8988T (cell line): Measurements from ENCODE around the gene FPR2.
A peak's percentile ranks its signal among the peaks of the same experiment; 100 is the strongest.
"Not testable (repeated sequence)": the region's sequence is repeated elsewhere in the genome, so short reads cannot be mapped to it uniquely, and the experiment has no call there.

Experiments used
- DNase-seq: peaks from one replicate; pipeline ENCODE4 v3.0.0; 2011

The FPR2 gene

DNA sequence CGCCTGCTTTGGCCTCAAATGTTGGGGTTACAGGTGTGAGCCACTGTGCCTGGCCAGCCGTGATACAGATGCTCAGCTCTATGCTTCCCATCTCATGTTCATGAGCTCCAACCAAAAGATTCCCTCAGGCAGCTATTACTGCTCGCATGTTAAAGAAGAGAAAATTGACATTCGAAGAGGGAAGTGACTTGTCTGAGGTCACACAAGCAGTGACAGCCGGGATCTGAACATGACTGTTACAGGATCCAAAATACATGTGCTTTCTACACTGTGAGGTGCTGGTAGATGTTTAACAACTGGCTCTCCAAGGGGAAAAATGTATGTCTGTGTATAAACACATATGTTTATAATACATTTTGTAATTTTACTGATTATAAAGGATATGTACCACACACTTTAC lies 20.6 kb upstream of the FPR2 start:
- no peak for DNase-seq

DNA sequence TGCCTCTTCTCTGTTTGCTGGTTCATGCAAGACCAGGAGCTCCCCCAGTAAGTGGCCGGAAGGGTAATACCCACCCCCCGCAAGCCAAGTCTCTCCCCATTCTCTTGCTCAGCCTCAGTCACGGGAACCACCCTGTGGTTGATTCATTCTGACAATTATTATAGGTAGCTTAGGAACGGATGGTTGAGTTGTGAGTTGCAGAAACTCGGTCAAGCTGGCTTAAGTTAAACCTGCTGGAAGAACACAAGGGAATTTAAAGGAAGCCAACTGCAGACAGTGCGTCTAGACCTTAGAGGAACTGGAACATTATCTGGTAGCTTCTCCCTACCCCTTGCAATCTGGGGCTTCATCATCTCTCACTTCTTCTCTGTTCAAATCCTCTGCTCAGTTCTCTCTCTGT lies 18.2 kb upstream of the FPR2 start:
- DNase-seq, result no peak

DNA sequence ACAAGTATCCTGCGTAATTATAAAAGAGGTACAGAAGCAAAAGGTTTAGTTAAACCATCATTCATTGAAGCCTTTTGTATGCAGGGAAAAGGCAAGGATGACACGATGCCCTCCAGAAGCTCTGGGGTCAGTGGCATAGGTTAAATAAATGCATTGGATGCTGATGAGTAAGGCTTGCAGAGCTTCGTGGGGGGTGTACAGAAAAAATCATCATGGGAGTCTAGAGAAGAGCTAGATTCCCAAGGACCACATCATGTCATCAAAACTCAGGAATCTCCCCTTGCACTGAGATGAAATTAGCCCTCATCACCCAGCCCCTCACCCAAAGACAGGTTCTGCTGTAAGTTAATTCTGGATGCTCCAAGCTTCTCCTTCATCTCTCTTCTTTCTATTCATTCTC lies 17.6 kb upstream of the FPR2 start:
- no peak for DNase-seq

DNA sequence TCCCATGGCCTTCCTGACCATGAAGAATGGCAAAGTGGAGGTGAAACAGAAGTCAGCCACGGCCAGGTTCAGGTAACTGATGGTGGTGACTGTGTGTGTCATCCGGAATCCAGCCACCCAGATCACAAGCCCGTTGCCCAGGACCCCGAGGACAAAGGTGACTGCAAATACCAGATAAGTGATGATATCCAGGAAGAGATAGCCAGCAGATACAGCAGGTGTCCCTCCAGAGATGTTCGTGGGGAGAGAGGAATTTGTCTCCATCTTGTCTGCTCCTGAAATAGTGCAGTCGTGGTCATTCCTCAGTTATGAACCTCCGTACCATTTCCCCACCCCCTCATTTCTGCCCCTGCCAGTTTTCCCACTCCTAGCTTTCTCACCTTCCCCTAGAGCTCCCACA lies 14.2 kb upstream of the FPR2 start:
- DNase-seq, result no peak

DNA sequence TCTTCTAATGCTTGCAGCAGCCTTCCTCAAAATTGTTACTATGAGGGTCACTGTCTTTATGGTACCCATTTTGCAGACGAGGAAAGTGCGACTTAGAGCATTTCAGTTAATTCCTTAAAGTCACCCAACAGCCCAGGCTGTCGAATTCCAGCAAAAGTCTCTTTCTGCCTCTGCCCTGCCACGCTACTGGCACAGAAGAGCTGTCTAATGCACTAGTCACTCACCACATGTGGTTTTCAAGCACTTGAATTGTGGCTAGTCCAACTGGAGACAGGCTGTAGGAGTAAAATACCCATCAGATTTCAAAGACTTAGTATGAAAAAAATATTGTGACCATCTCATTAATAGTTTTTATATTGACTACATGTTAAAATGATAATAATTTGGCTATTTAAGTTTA lies 11.0 kb upstream of the FPR2 start:
- no peak for DNase-seq

DNA sequence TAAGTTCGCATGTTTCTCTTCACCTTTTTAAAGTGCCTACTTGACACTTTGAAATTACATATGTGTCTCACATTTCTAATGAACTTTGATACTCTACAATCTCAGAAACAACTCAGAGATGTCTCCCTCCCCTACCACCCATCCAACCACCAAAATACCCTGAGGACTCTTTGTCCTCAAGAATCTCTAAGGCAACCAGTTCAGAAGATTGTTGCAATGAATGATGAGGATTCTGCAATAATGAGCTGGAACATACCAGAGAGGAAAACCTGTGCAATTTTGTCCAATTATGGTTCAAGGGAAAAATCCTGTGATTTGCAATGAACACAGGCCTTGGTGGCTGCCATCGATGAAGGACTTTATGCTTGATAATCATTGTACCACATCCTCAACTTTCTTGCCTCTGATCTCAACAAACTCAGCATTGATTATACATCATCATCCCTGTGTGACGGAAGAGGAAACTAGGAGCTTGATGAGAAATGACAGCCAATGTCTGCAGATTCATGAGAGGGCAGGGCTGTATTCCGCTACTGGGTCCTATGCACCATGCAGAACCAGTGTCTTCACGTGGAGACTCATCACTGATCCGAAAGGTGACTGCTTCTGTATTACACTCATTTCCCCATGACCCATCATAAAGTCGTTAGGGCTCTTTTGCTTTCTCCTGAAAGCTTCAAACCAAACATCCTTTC lies 10.4 kb upstream of the FPR2 start:
- no peak for DNase-seq

DNA sequence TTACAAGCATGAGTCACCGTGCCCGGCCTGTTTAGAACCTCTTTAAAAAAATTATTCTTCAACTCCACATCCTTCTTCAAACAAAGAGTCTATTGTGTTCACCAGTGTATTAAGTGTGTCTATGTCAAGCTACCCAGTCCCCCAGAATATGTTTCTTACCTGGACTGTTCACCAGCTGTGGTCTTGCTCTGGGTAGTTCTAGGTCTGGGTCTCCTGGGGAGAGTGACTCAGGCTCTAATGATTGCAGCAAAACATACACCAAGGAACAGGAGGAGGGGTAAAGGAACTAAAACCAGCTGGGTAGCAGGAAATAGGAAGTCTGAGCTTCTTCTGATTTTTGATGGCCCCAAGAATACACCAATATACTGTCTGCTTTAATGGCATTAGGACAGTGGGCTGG lies 9.3 kb upstream of the FPR2 start, which contains the start of gene FPR1:
Gene FPR1, minus strand, starts transcription at position 224 of the 400 bp plus-strand sequence. CDS start 4,884 bp downstream, outside the sequence.
- DNase-seq, result no peak

DNA sequence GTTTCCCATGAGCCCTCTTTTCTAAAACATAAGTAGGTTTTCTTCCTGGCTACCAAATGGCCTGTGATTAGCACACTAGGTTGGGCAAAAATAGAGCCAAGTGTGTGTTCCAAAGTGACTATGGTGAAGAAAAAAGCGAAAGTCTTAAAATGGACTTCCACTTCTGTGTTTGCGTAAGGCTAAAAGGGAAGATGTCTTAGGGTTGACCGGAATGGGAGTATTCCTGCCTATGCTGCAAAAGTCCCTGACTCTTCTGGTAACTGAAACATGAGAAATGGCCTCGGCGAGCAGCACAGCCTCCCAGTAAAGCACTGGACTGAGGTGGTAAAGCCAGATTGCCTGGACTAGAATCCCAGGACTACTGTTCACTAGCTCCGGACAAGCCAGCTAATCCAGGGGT lies 6.9 kb upstream of the FPR2 start:
- DNase-seq, result no peak

DNA sequence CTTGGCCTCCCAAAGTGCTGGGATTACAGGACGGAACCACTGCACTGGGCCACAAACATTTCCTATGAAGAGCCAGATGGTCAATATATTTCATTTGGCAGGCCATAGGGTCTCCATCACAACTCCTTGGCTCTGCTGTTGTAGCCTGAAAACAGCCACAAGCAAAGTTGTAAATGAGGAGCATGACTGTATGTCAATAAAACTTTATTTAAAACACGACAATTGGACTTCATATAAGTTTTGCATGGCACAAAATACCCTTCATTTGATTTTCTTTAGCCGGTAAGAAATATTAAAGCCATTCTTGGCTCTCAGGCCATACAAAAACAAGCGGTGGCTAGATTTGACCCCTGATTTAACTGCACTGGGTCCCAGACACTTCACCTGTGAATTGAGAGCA lies 6.2 kb upstream of the FPR2 start:
- DNase-seq, result no peak

DNA sequence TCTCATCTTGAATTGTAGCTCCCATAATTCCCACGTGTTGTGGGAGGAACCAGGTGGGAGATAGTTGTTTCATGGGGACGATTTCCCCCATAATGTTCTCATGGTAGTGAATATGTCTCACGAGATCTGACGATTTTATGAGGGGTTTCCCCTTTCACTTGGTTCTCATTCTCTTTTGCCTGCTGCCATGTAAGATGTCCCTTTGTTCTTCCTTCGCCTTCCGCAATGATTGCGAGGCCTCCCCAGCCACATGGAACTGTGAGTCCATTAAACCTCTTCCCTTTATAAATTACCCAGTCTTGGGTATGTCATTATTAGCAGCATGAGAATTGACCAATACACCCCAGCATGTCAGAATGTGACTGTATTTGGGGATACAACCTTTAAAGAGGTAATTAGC lies 5.4 kb upstream of the FPR2 start:
- DNase-seq, result no peak

DNA sequence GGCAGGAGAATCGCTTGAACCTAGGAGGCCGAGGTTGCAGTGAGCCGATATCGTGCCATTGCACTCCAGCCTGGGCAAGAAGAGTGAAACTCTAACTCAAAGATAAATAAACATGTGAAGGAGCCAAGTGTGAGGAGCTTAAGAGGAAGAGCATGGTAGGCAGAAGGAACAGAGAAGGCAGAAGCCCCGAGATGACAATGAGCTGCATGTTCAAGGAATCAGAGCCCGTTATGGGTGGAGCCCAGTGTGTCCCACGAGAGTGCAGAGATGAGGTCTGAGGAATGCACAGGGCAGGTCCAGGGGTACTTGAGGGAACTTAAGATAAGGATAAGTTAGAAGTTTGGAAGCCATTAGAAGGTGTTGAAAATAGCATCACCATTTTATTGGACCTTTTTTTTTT lies 716 bp downstream of the FPR2 start:
- DNase-seq, result no peak

DNA sequence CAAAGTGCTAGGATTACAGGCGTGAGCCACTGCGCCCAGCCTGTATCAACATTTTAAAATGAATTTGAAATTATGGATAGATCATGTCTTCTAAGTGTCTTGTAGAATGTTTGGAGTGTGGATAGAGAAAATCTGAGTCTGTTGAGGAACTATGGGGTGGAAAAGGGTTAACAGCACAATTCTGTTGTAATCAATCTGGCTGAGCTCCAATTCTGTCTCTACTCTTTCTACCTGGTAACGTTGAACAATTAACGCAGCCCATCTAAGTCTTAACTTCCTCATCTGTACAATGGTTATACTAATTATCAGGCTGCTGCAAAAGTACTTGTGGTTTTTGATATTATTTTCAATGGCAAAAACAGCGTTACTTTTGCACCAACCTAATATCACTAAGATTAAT lies 4.1 kb downstream of the FPR2 start:
- DNase-seq, result no peak

DNA sequence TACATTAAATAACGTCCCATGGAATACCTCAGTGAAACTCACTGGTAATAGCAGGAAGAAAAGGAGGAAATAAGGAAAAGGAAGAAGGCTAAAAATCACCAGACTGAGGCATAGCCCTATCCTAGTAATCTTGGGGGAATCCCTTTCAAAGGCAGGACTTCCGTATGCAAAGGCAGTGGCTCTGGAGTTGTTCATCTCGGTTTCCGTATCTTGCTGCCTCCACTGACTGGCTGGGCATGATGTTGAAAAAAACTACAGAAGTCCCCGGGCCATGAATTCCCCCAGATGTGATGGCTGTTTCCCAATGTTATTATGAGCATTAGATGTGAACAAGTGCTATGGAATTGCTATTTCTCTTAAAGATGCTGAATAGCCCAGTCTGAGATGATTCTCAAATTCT lies 5.5 kb downstream of the FPR2 start:
- DNase-seq, result no peak

DNA sequence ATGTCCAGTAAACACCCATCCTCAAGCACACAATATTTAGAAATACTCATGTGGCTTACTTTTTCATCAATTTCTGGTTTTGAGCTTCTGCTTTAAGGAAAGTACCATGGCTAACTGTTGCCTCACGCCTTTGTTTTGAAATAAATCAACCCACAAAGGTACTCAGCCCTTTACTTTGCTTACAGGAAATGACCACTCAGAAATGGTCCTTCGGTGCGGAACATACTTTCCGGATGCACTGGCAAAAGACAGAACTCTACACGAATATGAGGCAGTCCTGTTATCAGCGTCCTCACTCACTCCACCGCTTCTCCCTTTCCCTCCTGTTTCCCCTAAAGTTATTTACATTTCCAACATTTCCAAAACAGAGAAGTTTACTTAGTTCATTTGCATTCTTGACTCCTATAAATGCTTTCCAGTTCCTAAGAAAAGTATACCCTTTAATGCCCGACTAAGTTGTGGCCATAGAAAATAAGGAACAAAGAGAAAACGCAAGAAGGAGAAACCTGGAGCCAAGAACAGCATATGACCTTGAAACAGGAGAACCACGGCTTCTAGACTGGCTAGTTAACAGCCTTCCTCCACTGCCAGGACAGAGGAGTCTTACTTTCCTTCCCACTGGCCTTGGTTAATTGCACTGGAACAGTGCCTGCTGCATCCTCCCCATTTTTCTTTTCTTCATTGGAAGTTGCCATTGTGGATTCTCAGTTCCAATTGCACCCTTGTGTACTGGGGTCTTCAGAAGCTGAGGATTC lies 10.6 kb downstream of the FPR2 start:
- no peak for DNase-seq

DNA sequence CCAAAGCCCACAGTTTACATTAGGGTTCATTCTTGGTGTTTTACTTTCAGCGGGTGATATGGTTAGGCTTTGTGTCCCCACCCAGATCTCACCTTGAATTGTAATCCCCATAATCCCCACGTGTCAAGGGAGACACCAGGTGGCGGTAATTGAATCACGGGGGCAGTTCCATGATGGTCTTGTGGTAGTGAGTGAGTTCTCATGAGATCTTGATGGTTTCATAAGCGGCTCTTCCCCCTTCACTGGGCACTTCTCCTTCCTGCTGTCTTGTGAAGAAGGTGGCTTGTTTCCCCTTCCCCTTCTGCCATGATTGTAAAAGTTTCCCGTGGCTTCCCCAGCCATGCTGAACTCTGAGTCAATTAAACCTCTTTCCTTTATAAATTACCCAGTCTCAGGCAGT lies 12.0 kb downstream of the FPR2 start:
- no peak for DNase-seq

DNA sequence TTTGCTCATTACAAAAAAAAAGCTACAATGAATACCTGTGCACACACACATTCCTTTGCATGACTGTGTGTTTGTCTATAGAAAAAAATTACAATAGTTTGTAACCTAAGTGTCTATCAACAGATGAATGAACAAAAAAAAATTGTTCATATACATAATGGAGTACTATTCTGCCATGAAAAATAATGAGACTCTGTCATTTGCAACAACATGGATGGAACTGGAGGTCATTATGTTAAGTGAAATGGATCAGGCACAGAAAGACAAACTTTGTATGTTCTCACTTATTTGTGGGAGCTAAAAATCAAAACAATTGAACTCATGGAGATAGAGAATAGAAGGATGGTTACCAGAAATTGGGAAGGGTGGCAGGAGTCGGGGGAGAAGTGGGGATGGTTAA lies 15.6 kb downstream of the FPR2 start:
- DNase-seq, result not testable (repeated sequence)

DNA sequence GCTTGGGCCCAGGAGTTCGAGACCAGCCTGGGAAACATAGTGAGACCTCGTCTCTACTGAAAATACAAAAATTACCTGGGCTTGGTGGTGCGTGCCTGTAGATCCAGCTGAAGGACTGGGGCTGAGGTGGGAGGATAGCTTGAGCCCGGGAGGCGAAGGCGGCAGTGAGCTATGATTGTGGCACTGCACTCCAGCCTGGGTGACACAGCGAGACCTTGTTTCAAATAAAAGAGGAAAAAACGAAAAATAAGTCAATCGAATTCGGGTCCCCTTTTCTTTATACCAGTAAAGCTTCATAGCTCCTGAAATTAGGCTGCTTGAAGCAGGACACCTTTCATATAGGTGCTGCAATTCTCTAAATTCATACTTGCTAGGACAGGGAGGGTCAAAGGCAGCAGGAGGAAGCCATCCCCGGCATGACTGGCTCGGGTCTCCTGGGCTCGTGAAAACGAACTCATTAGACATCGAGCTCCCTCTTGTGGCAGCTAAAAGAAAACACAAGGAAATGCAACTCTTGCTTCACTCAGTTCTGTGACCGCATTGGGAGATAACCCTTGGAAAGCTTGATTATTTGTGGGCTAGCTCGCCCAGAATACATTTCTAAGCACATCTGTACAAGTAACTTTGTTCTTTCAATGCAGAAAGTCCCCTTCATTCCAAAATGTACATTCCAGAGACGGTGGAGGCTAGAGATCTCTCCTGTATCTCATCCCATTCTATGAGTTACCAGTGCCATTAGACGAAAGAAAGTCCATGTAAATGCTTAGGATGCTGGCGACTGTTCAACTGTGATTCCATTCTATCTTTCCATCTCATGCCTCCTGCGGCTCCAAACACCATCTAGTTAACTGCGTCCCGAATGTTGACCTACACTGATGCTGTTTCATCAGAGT lies 16.8 kb downstream of the FPR2 start:
- DNase-seq, result peak; percentile 8

DNA sequence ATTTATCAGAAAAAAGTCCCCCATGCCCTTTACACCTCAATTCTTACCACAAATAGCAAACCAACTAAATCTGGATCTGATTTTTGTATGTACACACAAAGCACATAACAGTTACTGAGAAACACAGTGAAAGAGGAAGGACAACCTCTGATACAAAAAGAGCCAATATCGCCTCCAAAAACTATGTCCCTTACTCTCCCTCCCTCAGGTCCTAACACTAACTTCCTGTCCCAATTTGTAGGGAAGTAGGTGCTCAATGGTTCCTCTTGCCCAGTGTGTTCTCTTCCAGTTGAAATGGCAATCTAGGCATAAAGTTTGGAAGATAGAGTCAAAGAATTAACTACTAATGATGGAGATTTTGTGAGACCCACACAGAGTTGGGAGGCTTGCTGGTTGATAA lies 18.2 kb downstream of the FPR2 start:
- no peak for DNase-seq

DNA sequence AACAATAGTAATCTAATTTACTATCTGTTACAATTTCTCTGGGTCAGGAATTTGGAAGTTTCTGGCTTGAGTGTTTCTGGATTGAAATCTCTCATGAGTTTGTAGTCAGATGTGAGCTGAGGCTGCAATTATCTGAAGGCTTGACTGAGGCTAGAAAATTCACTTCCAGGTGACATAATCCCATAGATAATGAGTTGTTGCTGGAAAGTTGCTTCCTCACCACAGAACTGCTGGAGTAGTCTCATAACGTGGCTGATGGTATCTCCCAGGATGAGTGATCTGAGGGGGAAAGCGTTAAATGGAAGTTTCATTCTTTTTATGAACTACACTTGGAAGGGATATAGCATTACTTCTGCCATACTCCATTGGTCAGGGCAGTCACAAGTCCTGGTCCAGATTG lies 18.7 kb downstream of the FPR2 start:
- no peak for DNase-seq

DNA sequence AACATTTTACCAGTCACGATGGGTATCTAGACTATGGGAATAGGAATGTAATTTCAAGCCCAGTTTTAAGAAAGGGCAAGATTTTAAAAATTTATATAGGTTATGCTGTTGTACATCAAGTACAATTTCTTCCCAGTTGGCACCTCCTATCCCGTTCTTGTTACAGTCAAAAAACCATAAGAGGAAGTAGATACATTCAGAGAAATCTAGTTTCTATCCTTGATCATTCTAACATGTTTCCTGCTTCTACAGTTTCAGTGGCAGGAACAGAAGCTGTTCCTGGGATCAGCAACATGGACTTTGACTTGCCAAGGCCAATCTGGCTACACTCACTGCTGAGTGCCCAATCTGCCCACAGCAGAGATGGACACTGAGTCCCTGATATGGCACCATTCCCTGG lies 19.3 kb downstream of the FPR2 start:
- DNase-seq, result no peak

DNA sequence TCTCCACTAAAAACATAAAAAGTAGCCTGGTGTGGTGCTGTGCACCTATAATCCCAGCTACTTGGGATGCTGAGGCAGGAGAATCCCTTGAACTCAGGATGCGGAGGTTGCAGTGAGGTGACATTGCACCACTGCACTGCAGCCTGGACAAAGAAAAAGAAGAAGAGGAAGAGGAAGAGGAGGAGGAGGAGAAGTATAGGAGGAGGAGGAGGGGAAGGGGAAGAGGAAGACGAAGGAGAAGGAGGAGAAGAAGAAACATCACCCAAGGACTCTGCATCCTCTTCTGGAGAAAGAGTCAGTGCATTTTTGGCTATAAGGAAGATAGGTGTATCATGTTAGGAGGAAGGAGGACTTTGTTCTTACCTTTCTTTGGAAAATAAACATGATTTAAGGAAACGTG lies 21.0 kb downstream of the FPR2 start:
- DNase-seq, result no peak

DNA sequence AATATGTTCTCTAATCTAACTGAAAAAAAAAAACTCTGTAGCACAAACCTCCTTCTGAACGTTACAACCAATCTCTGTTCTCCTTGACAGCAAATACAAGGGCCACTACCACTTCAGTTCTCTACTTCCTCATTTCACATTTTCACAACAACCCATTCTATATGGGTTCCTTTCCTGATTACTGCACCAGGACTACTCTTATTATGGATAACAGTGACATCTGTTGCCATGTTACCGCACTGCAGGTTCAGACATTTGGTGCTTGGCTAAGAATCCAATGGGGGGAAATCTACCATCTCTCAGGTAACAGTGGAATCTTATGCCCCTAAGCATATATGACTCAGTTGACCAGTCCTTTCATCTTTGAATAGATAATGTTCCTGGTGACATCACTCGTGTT lies 22.4 kb downstream of the FPR2 start:
- no peak for DNase-seq

DNA sequence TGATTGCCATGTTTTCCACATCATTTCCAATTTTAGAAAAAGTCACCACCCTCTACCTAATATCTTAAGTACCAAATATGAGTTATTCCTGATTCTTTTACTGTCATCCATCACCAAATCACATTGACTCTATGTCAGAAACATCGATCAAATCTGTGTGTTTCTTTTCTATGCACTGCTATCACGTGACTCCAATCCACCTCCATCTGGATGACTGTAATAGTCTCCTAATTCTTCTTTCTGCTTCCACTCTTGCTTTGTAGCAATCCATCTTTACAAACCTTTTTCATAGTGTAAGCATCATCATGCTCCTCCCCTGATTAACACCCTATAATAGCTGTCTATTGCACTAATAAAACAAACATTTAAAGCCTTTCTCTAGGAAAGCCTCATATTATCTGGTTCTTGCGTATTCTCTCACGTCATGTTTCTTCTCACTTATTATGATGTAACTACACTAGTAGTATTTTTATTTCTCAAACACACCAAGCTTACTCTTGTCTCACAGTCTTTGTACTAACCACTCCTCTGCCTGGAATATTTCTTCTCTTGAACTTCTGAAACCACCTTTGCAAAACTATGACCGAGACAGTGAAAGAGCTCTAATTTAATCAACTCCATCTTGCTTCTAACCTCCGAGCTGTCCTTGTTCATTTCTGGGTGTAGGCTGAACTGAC lies 23.3 kb downstream of the FPR2 start:
- no peak for DNase-seq
